ENCODE results near the gene DAPK1. TPM values are rescaled to one million over a fixed set of nuclear protein-coding genes. Genes with fewer than 3 reads are reported as not detected.

DAPK1 gene
- total and polyA plus RNA-seq, 10 of the 15 experiments (the other 5 are each of a cell fraction or from before 2014, with no cell fraction given): 8.2 to 94.7 (median 51.6) TPM

- POLR2A ChIA-PET: interaction anchor here (1.1 to 1.2 kb wide), 2 partner anchors 15 to 40 kb away, joined by 3 to 4 read pairs; no protein-coding TSS in a partner anchor
- DNase-seq (ENCODE audit: low read depth, low spot score) (no peak), FAIRE-seq (no peak), ATAC-seq (peak; percentile 75)
- Histone ChIP-seq H3K36me3 (ENCODE audit: control insufficient read depth in 2 of 2, insufficient read depth in 2 of 2, low read length in 1 of 2) (peaks cover 0 to 6% of the 10 kb centered on the region in 2 experiments; a peak in 1 of 4 replicates), H2AFZ (ENCODE audit: control insufficient read depth, low read depth, low read length) (no peak overlapping the region), H3K27me3 (replicated peaks in 1 of 2; ENCODE audit: control insufficient read depth in 2 of 2, insufficient read depth in 2 of 2, low read length in 1 of 2) (no peaks in the 10 kb centered on the region), H3K9ac (ENCODE audit: control insufficient read depth, insufficient read depth, low read length) (no peak overlapping the region), H4K20me1 (ENCODE audit: control insufficient read depth, insufficient read depth) (no peaks in the 10 kb centered on the region), H3K27ac (ENCODE audit: control insufficient read depth, insufficient read depth) (peak overlapping the region; percentile 21), H3K4me2 (ENCODE audit: control insufficient read depth, insufficient read depth) (no peak overlapping the region), H3K79me2 (ENCODE audit: control insufficient read depth, insufficient read depth, low read length) (peaks cover 7% of the 10 kb centered on the region), H3K9me3 (replicated peaks; ENCODE audit: control insufficient read depth, insufficient read depth, low read length) (no peaks in the 10 kb centered on the region), H3K4me3 (no peak overlapping the region), H3K4me1 (ENCODE audit: control insufficient read depth, insufficient read depth, low read length) (peaks cover 13% of the 10 kb centered on the region; the same call in 1 of the 2 replicates)
- TF ChIP-seq SUZ12 (IDR thresholded peaks at IDR 0.05; ENCODE audit: unreplicated experiment): no peak
- no peak for TF ChIP-seq USF1 (IDR thresholded peaks at IDR 0.05; ENCODE audit: borderline replicate concordance, extremely low read length, insufficient read depth, low read depth, low read length)
- peak; percentile 29; the same call in 1 of the 2 replicates for TF ChIP-seq EED (IDR thresholded peaks at IDR 0.05; ENCODE audit: low read depth)
- TF ChIP-seq FOXK2 (IDR thresholded peaks at IDR 0.05): no peak
- TF ChIP-seq SMC3 (IDR thresholded peaks at IDR 0.05; ENCODE audit: borderline replicate concordance, low read length): no peak
- TF ChIP-seq, protein P1, sequence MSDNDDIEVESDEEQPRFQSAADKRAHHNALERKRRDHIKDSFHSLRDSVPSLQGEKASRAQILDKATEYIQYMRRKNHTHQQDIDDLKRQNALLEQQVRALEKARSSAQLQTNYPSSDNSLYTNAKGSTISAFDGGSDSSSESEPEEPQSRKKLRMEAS (IDR thresholded peaks at IDR 0.05; ENCODE audit: low read depth, low read length): no peak
- TF ChIP-seq PAX8 (IDR thresholded peaks at IDR 0.05): no peak
- TF ChIP-seq RUNX3 (IDR thresholded peaks at IDR 0.05; ENCODE audit: low read length): 0 out of 2 replicates have a peak, but pooled peaks have one; percentile 20
- peak; percentile 37; the same call in 1 of the 2 replicates for TF ChIP-seq NFIC (IDR thresholded peaks at IDR 0.05; ENCODE audit: low read depth, low read length)
- in situ Hi-C loops (cut with MboI): no loop called here
- RAD21 ChIA-PET (ENCODE audit: unreplicated experiment): interaction anchor here (0.9 to 1.2 kb wide), 3 partner anchors 14 to 29 kb away, joined by 3 to 4 read pairs (median 3); no protein-coding TSS in a partner anchor
- BruUV-seq (replicated peaks): no TSS peak
- SMC1A ChIA-PET (ENCODE audit: uncharacterized antibody, unreplicated experiment): interaction anchor here (1.0 to 2.0 kb wide), 5 partner anchors 13 to 31 kb away, joined by 3 to 8 read pairs (median 5); no protein-coding TSS in a partner anchor
- intact Hi-C loops (cut with micrococcal nuclease; ENCODE audit: unreplicated experiment): no loop called here
- CTCF ChIA-PET: interaction anchor here (0.7 to 1.0 kb wide), 2 partner anchors 14 to 16 kb away, joined by 3 read pairs; no protein-coding TSS in a partner anchor
- 61% methylated on average over 2 of the region's 2 CpGs for WGBS (ENCODE audit: insufficient coverage, insufficient replicate concordance, low lambda C conversion rate, missing lambda C conversion rate)
These were observed 44.5 kb downstream of the DAPK1 start for GRCh38 chr9:87542141-87542540.
